HTERT RPE-1 (cell line): Measurements from ENCODE around the gene TRIM40.

Source experiments
- in situ Hi-C: fragments of 300-500 bp; cut with MboI; formaldehyde crosslinking; loops from 4 replicates; pipeline ENCODE4 v1.14.3; 2020; ENCODE audit warnings: low sequenced_read_pairs

The TRIM40 gene

GRCh38 chr6:30194797-30195690 is 59.1 kb downstream of the TRIM40 start:
- in situ Hi-C loops = no loop called here

GRCh38 chr6:30195951-30196350 is 60.0 kb downstream of the TRIM40 start:
- in situ Hi-C loops = no loop called here

- in situ Hi-C loops = no loop called here
Measured at GRCh38 chr6:30196376-30196775, 60.4 kb downstream of the TRIM40 start.
